ENCODE data around the gene ACOXL. TPM values are rescaled to one million over a fixed set of nuclear protein-coding genes. Genes with fewer than 3 reads are reported as not detected.

ACOXL gene
- total RNA-seq, 2 experiments from 2014 or later: not detected

DNA sequence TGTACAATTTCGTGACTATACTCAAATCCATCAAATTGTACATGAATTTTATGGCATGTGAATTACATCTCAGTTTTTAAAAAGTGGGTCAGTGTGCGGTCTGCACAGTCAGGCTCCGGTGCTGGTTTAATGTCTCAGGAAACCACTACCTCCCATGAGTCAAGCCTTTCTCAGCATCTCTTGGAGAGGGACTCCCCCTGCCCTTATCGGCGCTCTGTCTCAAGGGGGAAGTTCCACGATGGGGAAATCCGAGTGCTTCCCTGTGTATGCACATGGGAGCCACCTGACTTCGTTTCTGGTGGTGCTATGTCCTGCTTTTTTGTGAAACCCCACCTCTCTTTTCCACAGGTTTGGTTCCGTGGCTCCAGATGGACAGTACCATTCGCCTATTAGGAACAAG lies 72.5 kb downstream of the ACOXL start:
- no peaks in the 10 kb centered on the region for H3K4me1 Mint-ChIP-seq (ENCODE audit: low read depth)
- H3K27me3 Mint-ChIP-seq: peaks cover 40% of the 10 kb centered on the region
- CTCF ChIA-PET: no interaction called here
- H3K36me3 Mint-ChIP-seq (ENCODE audit: low read depth): no peaks in the 10 kb centered on the region
- TF ChIP-seq, protein P1, sequence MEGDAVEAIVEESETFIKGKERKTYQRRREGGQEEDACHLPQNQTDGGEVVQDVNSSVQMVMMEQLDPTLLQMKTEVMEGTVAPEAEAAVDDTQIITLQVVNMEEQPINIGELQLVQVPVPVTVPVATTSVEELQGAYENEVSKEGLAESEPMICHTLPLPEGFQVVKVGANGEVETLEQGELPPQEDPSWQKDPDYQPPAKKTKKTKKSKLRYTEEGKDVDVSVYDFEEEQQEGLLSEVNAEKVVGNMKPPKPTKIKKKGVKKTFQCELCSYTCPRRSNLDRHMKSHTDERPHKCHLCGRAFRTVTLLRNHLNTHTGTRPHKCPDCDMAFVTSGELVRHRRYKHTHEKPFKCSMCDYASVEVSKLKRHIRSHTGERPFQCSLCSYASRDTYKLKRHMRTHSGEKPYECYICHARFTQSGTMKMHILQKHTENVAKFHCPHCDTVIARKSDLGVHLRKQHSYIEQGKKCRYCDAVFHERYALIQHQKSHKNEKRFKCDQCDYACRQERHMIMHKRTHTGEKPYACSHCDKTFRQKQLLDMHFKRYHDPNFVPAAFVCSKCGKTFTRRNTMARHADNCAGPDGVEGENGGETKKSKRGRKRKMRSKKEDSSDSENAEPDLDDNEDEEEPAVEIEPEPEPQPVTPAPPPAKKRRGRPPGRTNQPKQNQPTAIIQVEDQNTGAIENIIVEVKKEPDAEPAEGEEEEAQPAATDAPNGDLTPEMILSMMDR (IDR thresholded peaks at IDR 0.05): no peak
- Histone ChIP-seq H3K4me3 (ENCODE audit: low read length) (no peak overlapping the region), H3K9me3 (ENCODE audit: control insufficient read depth in 1 of 2, insufficient read depth in 1 of 2, low read length in 2 of 2) (no peaks in the 10 kb centered on the region), H3K36me3 (ENCODE audit: insufficient read depth, low read length) (no peaks in the 10 kb centered on the region), H3K4me1 (ENCODE audit: insufficient read depth, low read length) (peaks cover 11% of the 10 kb centered on the region), H3K27ac (ENCODE audit: low read depth in 1 of 2, low read length in 2 of 2) (no peak overlapping the region), H3K27me3 (ENCODE audit: control insufficient read depth in 1 of 2, insufficient read depth in 2 of 2, low read length in 2 of 2) (peaks cover 4 to 12% of the 10 kb centered on the region in 2 experiments)
- POLR2A ChIA-PET: no interaction called here
- DNase-seq (peak in 12 of 14 experiments; percentile 2 to 87 (median 8)), ATAC-seq (ENCODE audit: poor library complexity) (peak; percentile 89)
- H3K27ac Mint-ChIP-seq: no peak overlapping the region
- no peak overlapping the region for H3K4me3 Mint-ChIP-seq
- intact Hi-C loops (cut with DNase I, micrococcal nuclease): no loop called here
- H3K9me3 Mint-ChIP-seq: peaks cover 4% of the 10 kb centered on the region

GRCh38 chr2:110805894-110806452 lies 73.6 kb downstream of the ACOXL start:
- Mint-ChIP-seq H3K36me3 (ENCODE audit: low read depth) (no peaks in the 10 kb centered on the region), H3K27ac (no peak overlapping the region), H3K4me3 (no peak overlapping the region), H3K4me1 (ENCODE audit: low read depth) (no peaks in the 10 kb centered on the region), H3K27me3 (peaks cover 31% of the 10 kb centered on the region), H3K9me3 (peaks cover 4% of the 10 kb centered on the region)
- ATAC-seq (ENCODE audit: poor library complexity) (no peak), DNase-seq (no peak)
- TF ChIP-seq, protein P1 (IDR thresholded peaks at IDR 0.05): no peak
- Histone ChIP-seq H3K9me3 (ENCODE audit: control insufficient read depth in 1 of 2, insufficient read depth in 1 of 2, low read length in 2 of 2) (no peaks in the 10 kb centered on the region), H3K27me3 (ENCODE audit: control insufficient read depth in 1 of 2, insufficient read depth in 2 of 2, low read length in 2 of 2) (peaks cover 4 to 9% of the 10 kb centered on the region in 2 experiments), H3K36me3 (ENCODE audit: insufficient read depth, low read length) (no peaks in the 10 kb centered on the region), H3K27ac (ENCODE audit: low read depth in 1 of 2, low read length in 2 of 2) (no peak overlapping the region), H3K4me1 (ENCODE audit: insufficient read depth, low read length) (peaks cover 11% of the 10 kb centered on the region), H3K4me3 (ENCODE audit: low read length) (no peak overlapping the region)
- ChIA-PET POLR2A (no interaction called here), CTCF (no interaction called here)
- intact Hi-C loops (cut with DNase I, micrococcal nuclease): no loop called here

DNA sequence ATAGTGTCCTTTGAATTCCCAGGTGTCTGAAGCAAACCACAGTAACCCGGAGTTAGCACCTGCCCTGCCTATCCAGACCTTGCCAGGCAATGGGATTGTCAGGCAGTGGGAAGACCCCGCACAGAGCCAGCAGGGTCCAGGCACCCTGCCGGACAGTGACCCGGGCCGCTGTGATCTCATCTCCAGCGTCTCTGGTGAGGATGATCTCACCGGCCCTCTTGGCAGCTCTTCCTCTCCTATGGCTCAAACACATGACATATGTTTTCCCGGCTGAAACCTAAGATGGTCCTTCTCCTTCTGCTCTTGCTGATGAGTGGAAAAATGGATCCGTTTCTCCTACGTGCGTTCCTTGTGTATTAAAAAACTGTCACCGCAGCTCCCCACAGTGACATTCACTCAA lies 75.1 kb downstream of the ACOXL start:
- TF ChIP-seq, protein P1 (IDR thresholded peaks at IDR 0.05): no peak
- H3K4me1 ChIP-seq (ENCODE audit: insufficient read depth, low read length): peaks cover 13% of the 10 kb centered on the region
- H3K4me3 ChIP-seq (ENCODE audit: low read length): no peak overlapping the region
- peaks cover 4% of the 10 kb centered on the region for H3K4me1 Mint-ChIP-seq (ENCODE audit: low read depth)
- DNase-seq (no peak), ATAC-seq (ENCODE audit: poor library complexity) (no peak)
- intact Hi-C loops (cut with DNase I, micrococcal nuclease): no loop called here
- POLR2A ChIA-PET: no interaction called here
- H3K9me3 Mint-ChIP-seq: peaks cover 4% of the 10 kb centered on the region
- no peaks in the 10 kb centered on the region for H3K9me3 ChIP-seq (ENCODE audit: control insufficient read depth in 1 of 2, insufficient read depth in 1 of 2, low read length in 2 of 2)
- no peak overlapping the region for H3K27ac Mint-ChIP-seq
- H3K36me3 Mint-ChIP-seq (ENCODE audit: low read depth): no peaks in the 10 kb centered on the region
- CTCF ChIA-PET: no interaction called here
- H3K4me3 Mint-ChIP-seq: no peak overlapping the region
- no peaks in the 10 kb centered on the region for H3K36me3 ChIP-seq (ENCODE audit: insufficient read depth, low read length)
- no peak overlapping the region for H3K27ac ChIP-seq (ENCODE audit: low read depth in 1 of 2, low read length in 2 of 2)
- H3K27me3 Mint-ChIP-seq: peaks cover 21% of the 10 kb centered on the region
- H3K27me3 ChIP-seq (ENCODE audit: control insufficient read depth in 1 of 2, insufficient read depth in 2 of 2, low read length in 2 of 2): peaks cover 0 to 5% of the 10 kb centered on the region in 2 experiments

Data from CD4-positive, alpha-beta T cell (primary cell).